Stimulated activated CD8-positive, alpha-beta memory T cell treated with anti-CD3 and anti-CD28 coated beads, Interleukin-7, amount 100 ng/mL, for 4 hours (primary cell): ENCODE results near the gene FAM78A.
A peak's percentile ranks its signal among the peaks of the same experiment; 100 is the strongest.
"Not testable (repeated sequence)": the region's sequence is repeated elsewhere in the genome, so short reads cannot be mapped to it uniquely, and the experiment has no call there.

ENCODE experiments used
- DNase-seq, 2 donors: peaks; one replicate each; pipeline ENCODE4 v3.0.0-alpha.2; 2020; ENCODE audit warnings: low read depth in 2 of 2

FAM78A gene

DNA sequence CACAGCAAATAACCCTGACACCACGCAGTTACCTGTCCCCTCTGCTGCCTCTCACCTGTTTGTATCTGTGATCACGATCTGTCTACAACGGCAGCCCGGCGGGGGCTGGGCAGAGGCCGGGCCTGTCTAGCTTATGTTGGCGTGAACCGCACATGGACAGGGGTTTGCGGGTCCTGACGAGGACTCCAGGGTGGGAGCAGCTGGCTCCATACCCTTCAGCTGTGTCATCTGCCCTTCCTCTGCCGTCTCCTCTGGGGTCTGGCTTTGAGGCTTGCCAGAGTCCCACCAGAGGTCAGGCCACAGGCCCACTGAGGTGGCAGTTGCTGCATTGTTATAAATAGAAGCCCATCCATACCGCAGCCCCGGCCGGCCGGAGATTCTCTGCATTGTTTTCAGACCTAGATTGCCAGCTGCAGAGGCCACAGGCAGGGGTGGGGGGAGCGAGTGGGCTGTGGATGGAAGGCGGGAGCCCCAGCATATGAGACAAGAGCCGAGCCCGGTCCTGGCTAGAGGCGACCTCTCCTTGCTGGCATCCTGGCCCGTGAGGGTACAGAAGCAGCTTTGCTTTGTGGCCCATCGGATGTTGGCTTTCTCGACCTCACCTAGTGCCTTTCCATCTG, 37.8 kb downstream of the FAM78A start:
- DNase-seq: no peak

DNA sequence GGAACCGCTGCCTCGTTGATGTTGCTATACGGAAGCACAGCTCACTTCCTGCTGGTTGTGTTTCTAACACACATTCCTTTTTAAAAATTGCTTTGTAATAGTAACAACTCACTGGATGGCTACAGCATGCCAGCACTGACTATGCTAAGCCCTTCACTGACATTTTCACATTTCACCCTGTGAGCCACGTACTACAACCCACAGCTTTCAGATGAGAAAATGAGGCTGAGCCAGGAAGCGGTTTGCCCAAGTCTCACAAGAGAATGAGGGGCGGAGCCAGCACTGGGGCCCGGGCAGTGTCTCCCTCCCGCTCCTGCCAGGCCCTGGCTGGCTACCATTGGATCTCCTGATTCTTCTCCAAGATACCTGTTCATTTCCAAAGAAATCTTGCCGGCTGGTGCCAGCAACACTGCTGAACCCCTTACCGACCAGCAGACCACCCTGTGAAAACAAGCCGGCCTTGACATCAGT, 38.3 kb downstream of the FAM78A start:
- peak; percentile 76 to 77 for DNase-seq

GRCh38 chr9:131237291-131237690, 39.0 kb downstream of the FAM78A start:
- no peak for DNase-seq

GRCh38 chr9:131236761-131237160, 39.5 kb downstream of the FAM78A start:
- DNase-seq: no peak

GRCh38 chr9:131236161-131236560, 40.1 kb downstream of the FAM78A start:
- DNase-seq: no peak

GRCh38 chr9:131235480-131235851, 40.8 kb downstream of the FAM78A start:
- no peak for DNase-seq

GRCh38 chr9:131234799-131235479, 41.4 kb downstream of the FAM78A start:
- no peak for DNase-seq

GRCh38 chr9:131233995-131234394, 42.3 kb downstream of the FAM78A start:
- no peak for DNase-seq

DNA sequence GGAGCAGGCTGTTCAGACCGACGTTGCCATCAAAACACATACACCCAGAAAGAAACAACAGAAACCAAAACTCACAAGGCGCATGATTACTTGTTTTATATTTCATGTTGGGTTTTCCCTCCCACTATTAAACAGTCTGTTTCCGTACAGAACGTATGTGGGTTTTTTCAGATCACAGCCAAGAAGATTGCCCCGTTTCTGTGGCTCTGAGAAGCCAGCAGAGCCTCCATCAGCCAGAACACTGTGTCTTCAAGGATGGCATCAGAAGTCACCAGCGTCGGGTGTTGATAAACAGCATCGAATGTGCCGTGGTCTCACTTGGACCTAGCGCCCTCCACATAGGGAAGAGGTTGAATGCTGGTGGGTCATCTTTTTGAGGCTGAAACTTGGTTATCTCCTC, 42.8 kb downstream of the FAM78A start:
- DNase-seq: no peak

GRCh38 chr9:131228988-131229387, 47.3 kb downstream of the FAM78A start:
- DNase-seq: no peak

DNA sequence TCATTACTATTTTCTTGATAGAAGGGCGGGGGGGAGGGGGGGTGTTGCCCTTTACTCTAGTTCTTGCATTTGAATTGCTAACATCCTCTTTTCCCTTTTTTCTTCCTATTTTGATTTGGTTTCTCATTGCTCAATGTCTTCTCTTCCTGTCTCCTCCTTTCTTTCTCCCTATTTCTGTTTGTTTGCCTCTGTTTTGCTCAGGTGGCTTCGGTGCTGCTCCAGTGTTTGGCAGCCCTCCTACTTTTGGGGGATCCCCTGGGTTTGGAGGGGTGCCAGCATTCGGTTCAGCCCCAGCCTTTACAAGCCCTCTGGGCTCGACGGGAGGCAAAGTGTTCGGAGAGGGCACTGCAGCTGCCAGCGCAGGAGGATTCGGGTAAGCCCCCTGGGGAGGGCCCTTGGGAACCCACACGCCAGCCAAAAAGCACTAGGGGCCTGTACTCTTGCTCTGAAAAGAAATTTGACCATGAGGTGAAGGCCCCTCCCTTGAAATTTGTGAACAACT, 48.3 kb downstream of the FAM78A start:
- DNase-seq: no peak

- DNase-seq: no peak
Observed at GRCh38 chr9:131227112-131227958, 49.0 kb downstream of the FAM78A start.

DNA sequence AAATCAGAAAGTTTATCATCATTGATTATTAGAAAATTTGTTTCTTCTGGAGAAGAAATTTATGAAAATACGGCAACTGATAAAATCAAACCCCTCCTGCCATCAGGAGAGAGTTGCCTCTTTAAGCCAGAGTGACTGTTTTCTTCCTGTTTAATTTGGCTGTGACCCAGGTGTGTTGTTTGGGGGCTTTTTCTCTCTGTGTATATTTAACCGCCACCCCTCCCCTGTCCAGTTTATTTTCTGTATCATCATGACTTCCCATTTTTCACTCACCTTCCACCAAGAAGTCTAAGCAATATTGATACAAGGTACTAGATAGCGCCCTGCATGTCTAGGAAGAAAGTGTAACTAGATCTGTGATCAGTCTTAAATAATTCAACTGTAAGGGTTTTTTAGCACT, 50.1 kb downstream of the FAM78A start:
- no peak for DNase-seq

GRCh38 chr9:131222460-131222859, 53.9 kb downstream of the FAM78A start:
- no peak for DNase-seq

DNA sequence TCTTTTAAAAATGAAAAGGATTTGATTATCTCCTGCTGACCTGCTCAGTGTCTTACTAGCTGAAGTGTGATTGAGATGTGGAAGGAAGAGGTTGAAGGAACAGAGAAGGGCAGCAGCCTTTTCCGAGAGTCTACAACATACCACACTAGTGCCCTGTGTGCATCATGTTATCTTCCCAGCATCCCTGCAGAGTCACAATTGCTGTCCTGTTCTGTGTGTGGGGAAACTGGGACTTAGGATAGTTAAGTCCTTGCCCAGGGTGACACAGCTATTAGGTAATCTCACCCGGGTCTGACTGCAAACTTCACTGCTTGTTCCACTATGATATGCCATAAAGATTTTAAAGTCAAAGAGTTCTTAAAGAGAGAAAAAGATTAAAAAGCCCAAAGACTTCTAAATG, 55.8 kb downstream of the FAM78A start:
- no peak for DNase-seq

DNA sequence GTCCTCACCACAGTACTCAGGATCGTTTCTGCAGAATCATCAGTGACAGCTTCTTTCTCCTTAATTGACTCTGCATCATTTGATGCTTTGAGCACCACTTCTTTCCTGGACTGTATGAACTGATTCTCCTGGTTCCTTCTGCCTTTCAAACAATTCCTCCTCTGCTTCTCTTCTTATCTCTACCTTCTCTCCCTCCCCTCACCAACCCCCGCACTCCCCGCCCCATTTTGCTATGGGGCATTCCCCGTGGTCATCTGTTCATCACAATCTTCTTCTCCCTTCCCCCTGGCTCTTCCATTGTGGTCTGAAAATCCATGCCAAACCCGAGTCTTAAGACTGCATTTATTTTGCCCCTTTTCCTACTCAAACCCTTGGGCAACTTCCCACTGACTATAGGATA, 57.9 kb downstream of the FAM78A start:
- DNase-seq: no peak

GRCh38 chr9:131217331-131218031, 58.8 kb downstream of the FAM78A start:
- DNase-seq: no peak

- DNase-seq: no peak
Observed at GRCh38 chr9:131216806-131217205, 59.5 kb downstream of the FAM78A start.

DNA sequence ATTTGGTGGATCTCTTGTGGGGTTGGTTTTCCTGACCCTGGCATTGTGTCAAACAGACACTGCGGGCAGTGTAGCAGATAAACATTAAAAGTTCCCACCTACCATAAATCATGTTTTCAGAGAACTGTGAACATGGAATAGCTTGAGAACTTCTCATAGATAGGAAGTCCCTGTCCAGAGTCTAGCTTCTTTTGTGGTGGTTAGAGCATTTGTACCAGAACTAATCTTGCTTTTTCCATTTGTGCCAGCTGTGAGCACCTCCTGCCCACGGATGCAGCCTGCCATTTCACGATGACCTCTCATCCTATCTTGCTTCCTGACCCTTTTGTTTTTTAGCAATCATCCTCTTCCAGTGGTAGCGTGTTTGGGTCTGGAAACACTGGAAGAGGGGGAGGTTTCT, 61.4 kb downstream of the FAM78A start:
- DNase-seq: no peak

- DNase-seq: no peak
Observed at GRCh38 chr9:131214286-131214856, 61.9 kb downstream of the FAM78A start.

GRCh38 chr9:131211920-131212319, 64.4 kb downstream of the FAM78A start:
- not testable (repeated sequence) for DNase-seq
